HepG2 (cell line): Measurements from ENCODE around the gene SMPD3. TPM values are rescaled to one million over a fixed set of nuclear protein-coding genes. Genes with fewer than 3 reads are reported as not detected.

Experiments used
- FIP1L1 ChIP-seq: fragments of 200-400 bp; formaldehyde crosslinking; IDR thresholded peaks from 2 replicates; pipeline ENCODE4 v1.6.1; 2018; ENCODE audit warnings: low read depth, mild to moderate bottlenecking, low read length, moderate library complexity, borderline replicate concordance; ENCODE audit not compliant: insufficient read depth
- FOXC1 ChIP-seq: sonication (generic); formaldehyde crosslinking; IDR thresholded peaks from 2 replicates; pipeline ENCODE4 v1.8.0; 2022; ENCODE audit warnings: mild to moderate bottlenecking, missing genetic modification reagents, borderline replicate concordance
- FOXO1 ChIP-seq: sonication (generic); formaldehyde crosslinking; IDR thresholded peaks from 2 replicates; pipeline ENCODE4 v1.4.0; 2020; ENCODE audit warnings: missing genetic modification reagents
- FUBP1 ChIP-seq: sonication (generic); formaldehyde crosslinking; IDR thresholded peaks from 2 replicates; pipeline ENCODE4 v1.5.1; 2020; ENCODE audit warnings: missing genetic modification reagents, mild to moderate bottlenecking, borderline replicate concordance
- KAT8 ChIP-seq: IDR thresholded peaks from 2 replicates; pipeline ENCODE4 v1.6.1; 2016; ENCODE audit warnings: missing genetic modification reagents, missing compliant biosample characterization
- LRRFIP1 ChIP-seq: sonication (generic); formaldehyde crosslinking; conservative IDR thresholded peaks from 2 replicates; pipeline ENCODE4 v1.4.0; 2020; ENCODE audit warnings: missing genetic modification reagents
- MED1 ChIP-seq: sonication (generic); formaldehyde crosslinking; IDR thresholded peaks from 2 replicates; pipeline ENCODE4 v1.4.0; 2020; ENCODE audit warnings: missing genetic modification reagents
- NFAT5 ChIP-seq: sonication (generic); formaldehyde crosslinking; IDR thresholded peaks from 2 replicates; pipeline ENCODE4 v1.4.0; 2020; ENCODE audit warnings: missing genetic modification reagents
- ONECUT2 ChIP-seq: sonication (generic); formaldehyde crosslinking; IDR thresholded peaks from 2 replicates; pipeline ENCODE4 v1.4.0; 2020; ENCODE audit warnings: missing genetic modification reagents
- PHF20 ChIP-seq: sonication (generic); formaldehyde crosslinking; IDR thresholded peaks from 2 replicates; pipeline ENCODE4 v1.5.0; 2020; ENCODE audit warnings: mild to moderate bottlenecking, missing genetic modification reagents
- REST ChIP-seq, 2 experiments: IDR thresholded peaks; 2 replicates each; pipeline ENCODE4 v1.6.1; 2011 to 2012; ENCODE audit warnings: low read length in 2 of 2, borderline replicate concordance in 1 of 2, low read depth in 1 of 2, mild to moderate bottlenecking in 1 of 2, moderate library complexity in 1 of 2
- ZBTB3 ChIP-seq: sonication (generic); formaldehyde crosslinking; IDR thresholded peaks from 2 replicates; pipeline ENCODE4 v1.4.0; 2020; ENCODE audit warnings: low read depth, mild to moderate bottlenecking, moderate library complexity, missing genetic modification reagents, borderline replicate concordance
- ZNF207 ChIP-seq: fragments of 450-650 bp; IDR thresholded peaks from 2 replicates; pipeline ENCODE4 v1.6.1; 2016; ENCODE audit warnings: antibody characterized with exemption, borderline replicate concordance
- ZNF432 ChIP-seq: sonication (generic); formaldehyde crosslinking; IDR thresholded peaks from 2 replicates; pipeline ENCODE4 v1.5.0; 2020; ENCODE audit warnings: missing genetic modification reagents, mild to moderate bottlenecking, borderline replicate concordance
- polyA plus RNA-seq, 8 experiments: library from polyadenylated mRNA; depleted of rRNA in 3 of 8; stranded (reverse) in 7 of 8; unstranded in 1 of 8; fragments of >200 nt; fragmentation: Illumina TruSeq in 4 of 8; extraction: Trizol in 4 of 8; gene quantifications; 2 replicates each; pipeline versions ENCODE4 v1.2.1 to v1.2.3, GENCODE V29; 2011 to 2016; ENCODE audit warnings: low read depth in 4 of 8, missing spikeins in 1 of 8, mixed read lengths in 1 of 8; ENCODE audit not compliant: insufficient read depth in 1 of 8
- total RNA-seq, 5 experiments: library from RNA; depleted of rRNA; stranded (reverse); fragments of >200 nt; fragmentation: Illumina TruSeq; extraction: Trizol; gene quantifications; 2 replicates each; pipeline ENCODE4 v1.2.3, GENCODE V29; 2016; ENCODE audit warnings: low read depth in 1 of 5

The SMPD3 gene
- total and polyA plus RNA-seq, 2 of the 13 experiments (the other 11 are each of a cell fraction or from before 2014, with no cell fraction given): 0.07 to 0.32 TPM

GRCh38 chr16:68363658-68364521 is 84.4 kb downstream of the SMPD3 start (continued):
- TF ChIP-seq ZNF432: no peak
- no peak for TF ChIP-seq FOXO1 (CRISPR knock-in tag)
- TF ChIP-seq ZBTB3 (CRISPR knock-in tag): no peak
- peak; percentile 39; the same call in 1 of the 2 replicates for TF ChIP-seq FOXC1 (CRISPR knock-in tag)
- no peak for TF ChIP-seq FIP1L1
- no peak for TF ChIP-seq ZNF207
- TF ChIP-seq PHF20: no peak
- TF ChIP-seq FUBP1 (CRISPR knock-in tag): no peak
- no peak for TF ChIP-seq KAT8 (CRISPR knock-in tag)
- no peak for TF ChIP-seq ONECUT2
- TF ChIP-seq NFAT5 (CRISPR knock-in tag): no peak
- TF ChIP-seq MED1 (CRISPR knock-in tag): no peak
- no peak for TF ChIP-seq REST (IDR thresholded peaks at IDR 0.05; ENCODE audit: borderline replicate concordance in 1 of 2, low read depth in 1 of 2, low read length in 2 of 2)
- TF ChIP-seq LRRFIP1 (CRISPR knock-in tag): no peak
